GM12872 (cell line): ENCODE measurements around the gene FOXC2.

ENCODE experiments used
- CTCF ChIP-seq: IDR thresholded peaks from 3 replicates; pipeline ENCODE4 v1.5.1; 2011; ENCODE audit warnings: low read depth, mild to moderate bottlenecking, low read length, moderate library complexity; ENCODE audit not compliant: insufficient read depth

FOXC2 gene

GRCh38 chr16:86590501-86591144, 24.0 kb downstream of the FOXC2 start:
- TF ChIP-seq CTCF = no peak

- TF ChIP-seq CTCF = no peak
Measured at GRCh38 chr16:86591270-86591669, 24.6 kb downstream of the FOXC2 start.

- TF ChIP-seq CTCF = no peak
Measured at GRCh38 chr16:86593913-86594620, 27.4 kb downstream of the FOXC2 start.

- no peak for TF ChIP-seq CTCF
Measured at GRCh38 chr16:86594721-86595120, 28.1 kb downstream of the FOXC2 start.

- TF ChIP-seq CTCF = no peak
Measured at GRCh38 chr16:86595983-86596605, 29.5 kb downstream of the FOXC2 start.

GRCh38 chr16:86597126-86597879, 30.7 kb downstream of the FOXC2 start:
- TF ChIP-seq CTCF = no peak
